HepG2 (cell line): Measurements from ENCODE around the gene TEX13B. TPM values are rescaled to one million over a fixed set of nuclear protein-coding genes. Genes with fewer than 3 reads are reported as not detected.
A peak's percentile ranks its signal among the peaks of the same experiment; 100 is the strongest.

Experiments
- CTCF ChIP-seq: sonication (generic); formaldehyde crosslinking; IDR thresholded peaks from 2 replicates; pipeline ENCODE4 v1.5.0; 2020; ENCODE audit warnings: mild to moderate bottlenecking, missing genetic modification reagents, moderate library complexity
- FOSL1 ChIP-seq: sonication (generic); formaldehyde crosslinking; IDR thresholded peaks from 2 replicates; pipeline ENCODE4 v1.9.0; 2021; ENCODE audit warnings: missing genetic modification reagents, borderline replicate concordance
- HIC2 ChIP-seq: sonication (generic); formaldehyde crosslinking; IDR thresholded peaks from 2 replicates; pipeline ENCODE4 v1.9.0; 2022; ENCODE audit warnings: low read depth, missing genetic modification reagents
- RERE ChIP-seq: IDR thresholded peaks from 2 replicates; pipeline ENCODE4 v1.6.1; 2016; ENCODE audit warnings: low read depth, missing genetic modification reagents, missing compliant biosample characterization
- ZIK1 ChIP-seq: sonication (generic); formaldehyde crosslinking; IDR thresholded peaks from 2 replicates; pipeline ENCODE4 v1.5.0; 2020; ENCODE audit warnings: mild to moderate bottlenecking, low read depth, missing genetic modification reagents, borderline replicate concordance
- ZNF253 ChIP-seq: sonication (generic); formaldehyde crosslinking; IDR thresholded peaks from 2 replicates; pipeline ENCODE4 v1.8.0; 2022; ENCODE audit warnings: mild to moderate bottlenecking, missing genetic modification reagents, borderline replicate concordance
- polyA plus RNA-seq, 8 experiments: library from polyadenylated mRNA; depleted of rRNA in 3 of 8; stranded (reverse) in 7 of 8; unstranded in 1 of 8; fragments of >200 nt; fragmentation: Illumina TruSeq in 4 of 8; extraction: Trizol in 4 of 8; gene quantifications; 2 replicates each; pipeline versions ENCODE4 v1.2.1 to v1.2.3, GENCODE V29; 2011 to 2016; ENCODE audit warnings: low read depth in 4 of 8, missing spikeins in 1 of 8, mixed read lengths in 1 of 8; ENCODE audit not compliant: insufficient read depth in 1 of 8
- total RNA-seq, 5 experiments: library from RNA; depleted of rRNA; stranded (reverse); fragments of >200 nt; fragmentation: Illumina TruSeq; extraction: Trizol; gene quantifications; 2 replicates each; pipeline ENCODE4 v1.2.3, GENCODE V29; 2016; ENCODE audit warnings: low read depth in 1 of 5

Gene TEX13B
- total and polyA plus RNA-seq, 2 of the 13 experiments (the other 11 are each of a cell fraction or from before 2014, with no cell fraction given): not detected

GRCh38 chrX:108020631-108021030 is 38.5 kb upstream of the TEX13B start (continued):
- TF ChIP-seq HIC2 (CRISPR knock-in tag) (no peak), CTCF (CRISPR knock-in tag) (peak; percentile 47), ZNF253 (no peak), FOSL1 (CRISPR knock-in tag) (no peak), RERE (no peak), ZIK1 (CRISPR knock-in tag) (no peak)
